GM12878 (cell line): ENCODE results near the gene TAGLN. TPM values are rescaled to one million over a fixed set of nuclear protein-coding genes. Genes with fewer than 3 reads are reported as not detected.

ENCODE experiments used
- BCL11A ChIP-seq: IDR thresholded peaks from 2 replicates; pipeline ENCODE4 v1.6.1; 2011; ENCODE audit warnings: low read depth, low read length
- BCL3 ChIP-seq: IDR thresholded peaks from 2 replicates; pipeline ENCODE4 v1.6.1; 2011; ENCODE audit warnings: borderline replicate concordance, low read depth, mild to moderate bottlenecking, moderate library complexity, low read length; ENCODE audit not compliant: insufficient read depth, poor library complexity, severe bottlenecking
- BHLHE40 ChIP-seq, 2 experiments: fragments of 450-650 bp in 1 of 2; IDR thresholded peaks; 2 replicates each; pipeline ENCODE4 v1.6.1; 2011 to 2017; ENCODE audit warnings: low read depth in 2 of 2, borderline replicate concordance in 1 of 2, improper control_type of control experiment in 1 of 2, low read length in 1 of 2, mild to moderate bottlenecking in 1 of 2
- E2F4 ChIP-seq: IDR thresholded peaks from 2 replicates; pipeline ENCODE4 v1.6.1; 2012; ENCODE audit warnings: low read depth, low read length, improper control_type of control experiment
- EGR1 ChIP-seq, 2 experiments: IDR thresholded peaks; 1 replicate in 1 of 2; 2 replicates in 1 of 2; pipeline ENCODE4 v1.6.1; 2011 to 2012; ENCODE audit warnings: low read depth in 2 of 2, low read length in 2 of 2, borderline replicate concordance in 1 of 2, mild to moderate bottlenecking in 1 of 2, moderate library complexity in 1 of 2
- HDGF ChIP-seq: fragments of 450-650 bp; IDR thresholded peaks from 2 replicates; pipeline ENCODE4 v1.6.1; 2016; ENCODE audit warnings: antibody characterized with exemption
- MTA2 ChIP-seq: fragments of 450-650 bp; IDR thresholded peaks from 2 replicates; pipeline ENCODE4 v1.6.1; 2016; ENCODE audit warnings: low read depth, mild to moderate bottlenecking, moderate library complexity
- TCF3 ChIP-seq: IDR thresholded peaks from 2 replicates; pipeline ENCODE4 v1.6.1; 2012; ENCODE audit warnings: low read depth, mild to moderate bottlenecking, low read length, borderline replicate concordance; ENCODE audit not compliant: insufficient read depth
- WRNIP1 ChIP-seq: IDR thresholded peaks from 2 replicates; pipeline ENCODE4 v1.6.1; 2011; ENCODE audit warnings: low read depth, low read length, improper control_type of control experiment, borderline replicate concordance
- polyA plus RNA-seq, 11 experiments: library from polyadenylated mRNA; depleted of rRNA in 4 of 11; unstranded in 6 of 11; stranded (reverse) in 5 of 11; fragments of >200 nt; fragmentation: Nextera tagmentation in 4 of 11; fragmentation: Illumina TruSeq in 1 of 11; extraction: Ambion mirVana in 4 of 11; extraction: Trizol in 1 of 11; gene quantifications; 1 replicate in 1 of 11; 2 replicates in 10 of 11; pipeline versions ENCODE4 v1.2.1 to v1.2.3, GENCODE V29; 2011 to 2016; ENCODE audit warnings: inconsistent platforms in 2 of 11, missing spikeins in 2 of 11, low read depth in 1 of 11
- total RNA-seq, 4 experiments: library from RNA; depleted of rRNA in 3 of 4; stranded (reverse); fragments of >200 nt in 3 of 4; fragmentation: Illumina TruSeq in 1 of 4; extraction: Trizol in 1 of 4; gene quantifications; 2 replicates each; pipeline versions ENCODE4 v1.2.1 to v1.2.3, GENCODE V29; 2013 to 2021

Gene TAGLN
- total and polyA plus RNA-seq, 10 of the 15 experiments (the other 5 are each of a cell fraction or from before 2014, with no cell fraction given): 0.26 to 4.6 (median 1.7) TPM

DNA sequence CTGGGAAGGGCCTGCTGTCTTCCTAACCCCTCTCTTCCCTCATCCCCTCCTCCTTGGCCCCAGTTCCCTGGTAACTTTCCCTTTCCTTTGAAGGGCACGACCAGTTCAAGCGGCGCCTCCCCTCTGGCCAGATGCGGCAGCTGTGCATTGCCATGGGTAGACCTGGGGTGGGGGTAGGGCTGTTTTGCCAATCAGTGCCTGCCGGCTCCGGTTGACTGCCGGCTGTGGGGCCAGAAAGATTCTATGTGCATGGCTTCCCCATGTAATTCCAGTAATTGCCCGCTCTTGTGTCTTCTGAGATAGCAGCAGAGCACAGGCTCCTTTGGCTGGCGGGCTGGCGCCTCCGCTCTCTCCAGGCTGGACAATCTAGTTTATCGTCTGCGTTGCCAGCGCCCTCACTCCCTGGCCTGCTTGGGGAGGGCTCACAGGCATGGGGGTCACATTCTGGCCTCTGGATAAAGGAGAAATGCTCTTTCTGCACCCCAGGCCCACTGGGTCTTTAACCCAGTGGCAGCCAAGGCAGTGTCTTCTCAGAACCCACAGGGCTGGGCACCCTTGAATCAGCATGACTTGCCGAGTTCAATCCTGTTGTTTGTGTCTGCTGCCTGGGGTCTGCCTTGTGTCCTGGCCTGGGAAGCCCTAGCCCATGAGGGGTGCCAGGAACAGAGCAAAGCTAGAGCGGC is 11.2 kb upstream of the TAGLN start (continued):
- TF ChIP-seq BCL3 (no peak), EGR1 (IDR thresholded peaks at IDR 0.05; ENCODE audit: borderline replicate concordance in 1 of 2, low read depth in 2 of 2, low read length in 2 of 2) (no peak), WRNIP1 (no peak), MTA2 (no peak), BHLHE40 (IDR thresholded peaks at IDR 0.05; ENCODE audit: borderline replicate concordance in 1 of 2, low read depth in 2 of 2, low read length in 1 of 2) (no peak), BCL11A (no peak), HDGF (no peak), TCF3 (no peak), E2F4 (no peak)
